Neural cell (in vitro differentiated cells): Measurements from ENCODE around the gene AP3B1. TPM values are rescaled to one million over a fixed set of nuclear protein-coding genes. Genes with fewer than 3 reads are reported as not detected.

Experiments
- H2AFZ ChIP-seq: fragments of 200-600, 300-800 bp; sonication (generic), shearing (Covaris generic); 2 replicates; pipeline ENCODE4 v1.6.0; 2014; ENCODE audit warnings: low read depth, mild to moderate bottlenecking, antibody characterized with exemption, low read length, moderate library complexity
- H3F3A ChIP-seq: fragments of 200-600 bp; shearing (Covaris generic); 2 replicates; pipeline ENCODE4 v1.6.1; 2016; ENCODE audit warnings: mild to moderate bottlenecking, moderate library complexity, mixed read lengths, antibody characterized with exemption, low read length; ENCODE audit not compliant: insufficient read depth, poor library complexity, severe bottlenecking
- H3K27ac ChIP-seq: fragments of 200-600, 300-800 bp; sonication (generic), shearing (Covaris generic); 2 replicates; pipeline ENCODE4 v1.5.1; 2014; ENCODE audit warnings: mild to moderate bottlenecking, low read length, moderate library complexity
- H3K27me3 ChIP-seq: fragments of 300-800, 200-600 bp; sonication (generic), shearing (Covaris generic); 2 replicates; pipeline ENCODE4 v1.6.0; 2014; ENCODE audit warnings: mild to moderate bottlenecking, low read depth, low read length, moderate library complexity; ENCODE audit not compliant: insufficient read depth
- H3K36me3 ChIP-seq: fragments of 300-800, 200-600 bp; sonication (generic), shearing (Covaris generic); 2 replicates; pipeline ENCODE4 v1.5.1; 2014; ENCODE audit warnings: mild to moderate bottlenecking, antibody characterized with exemption, low read length, moderate library complexity; ENCODE audit not compliant: insufficient read depth
- H3K4me2 ChIP-seq: fragments of 300-800, 200-600 bp; sonication (generic), shearing (Covaris generic); 2 replicates; pipeline ENCODE4 v1.6.0; 2014; ENCODE audit warnings: mild to moderate bottlenecking, low read length
- H3K4me3 ChIP-seq: fragments of 300-800, 200-600 bp; sonication (generic), shearing (Covaris generic); 2 replicates; pipeline ENCODE4 v1.5.1; 2014; ENCODE audit warnings: mild to moderate bottlenecking, low read length, moderate library complexity
- H3K79me2 ChIP-seq: fragments of 200-600 bp; shearing (Covaris generic); replicated peaks from 2 replicates; pipeline ENCODE4 v1.6.0; 2014; ENCODE audit warnings: mild to moderate bottlenecking, low read length, moderate library complexity; ENCODE audit not compliant: insufficient read depth
- H3K9ac ChIP-seq: fragments of 300-800, 200-600 bp; sonication (generic), shearing (Covaris generic); 2 replicates; pipeline ENCODE4 v1.6.1; 2016; ENCODE audit warnings: mild to moderate bottlenecking, low read length, mixed read lengths
- H3K9me2 ChIP-seq: fragments of 200-600 bp; shearing (Covaris generic); 2 replicates; pipeline ENCODE4 v1.6.1; 2016; ENCODE audit warnings: mild to moderate bottlenecking, low read length, mixed read lengths; ENCODE audit not compliant: insufficient read depth
- H3K9me3 ChIP-seq: fragments of 200-600, 300-800 bp; sonication (generic), shearing (Covaris generic); 2 replicates; pipeline ENCODE4 v1.6.1; 2016; ENCODE audit warnings: mild to moderate bottlenecking, mixed run types, low read length, moderate library complexity, mixed read lengths
- H4K20me1 ChIP-seq: fragments of 200-600 bp; shearing (Covaris generic); 2 replicates; pipeline ENCODE4 v1.6.1; 2016; ENCODE audit warnings: mild to moderate bottlenecking, mixed run types; ENCODE audit not compliant: insufficient read depth
- CTCF ChIP-seq: fragments of 450-650 bp; IDR thresholded peaks from 2 replicates; pipeline ENCODE4 v1.5.1; 2014; ENCODE audit warnings: antibody characterized with exemption, mild to moderate bottlenecking, moderate library complexity; ENCODE audit not compliant: poor library complexity, severe bottlenecking
- EZH2 ChIP-seq: fragments of 200-600, 300-800 bp; shearing (Covaris generic), sonication (generic); IDR thresholded peaks from 2 replicates; pipeline ENCODE4 v1.6.1; 2014; ENCODE audit warnings: antibody characterized with exemption, low read length, borderline replicate concordance, mild to moderate bottlenecking; ENCODE audit not compliant: insufficient read depth, poor library complexity, severe bottlenecking
- MXI1 ChIP-seq: fragments of 450-650 bp; conservative IDR thresholded peaks from 2 replicates; pipeline ENCODE4 v1.6.1; 2014; ENCODE audit warnings: antibody characterized with exemption, mild to moderate bottlenecking; ENCODE audit not compliant: poor library complexity, severe bottlenecking
- RAD21 ChIP-seq: fragments of 450-650 bp; conservative IDR thresholded peaks from 2 replicates; pipeline ENCODE4 v1.6.1; 2014; ENCODE audit warnings: antibody characterized with exemption, mild to moderate bottlenecking, moderate library complexity
- REST ChIP-seq: IDR thresholded peaks from 2 replicates; pipeline ENCODE4 v1.6.1; 2012; ENCODE audit warnings: borderline replicate concordance
- SMC3 ChIP-seq: fragments of 450-650 bp; conservative IDR thresholded peaks from 2 replicates; pipeline ENCODE4 v1.6.1; 2014; ENCODE audit warnings: antibody characterized with exemption, mild to moderate bottlenecking, moderate library complexity; ENCODE audit not compliant: poor library complexity
- TAF1 ChIP-seq: IDR thresholded peaks from 2 replicates; pipeline ENCODE4 v1.6.1; 2012; ENCODE audit warnings: low read depth
- polyA plus RNA-seq: library from polyadenylated mRNA; depleted of rRNA; stranded (reverse); fragments of >200 nt; gene quantifications from 2 replicates; pipeline ENCODE4 v1.2.3, GENCODE V29; 2014

Gene AP3B1
- polyA plus RNA-seq, 1 donor from 2014 or later: 8.5 TPM

- Histone ChIP-seq H3K27me3 (no peaks in the 10 kb centered on the region), H2AFZ (no peak overlapping the region), H3K79me2 (no peaks in the 10 kb centered on the region), H3K36me3 (no peaks in the 10 kb centered on the region), H4K20me1 (no peaks in the 10 kb centered on the region), H3K9me3 (no peaks in the 10 kb centered on the region), H3K4me3 (no peak overlapping the region), H3F3A (no peaks in the 10 kb centered on the region), H3K4me2 (no peak overlapping the region), H3K9me2 (no peaks in the 10 kb centered on the region), H3K9ac (no peak overlapping the region), H3K27ac (no peak overlapping the region)
- TF ChIP-seq RAD21 (no peak), MXI1 (no peak), REST (no peak), CTCF (no peak), SMC3 (no peak), TAF1 (no peak), EZH2 (no peak)
These were observed 22.7 kb downstream of the AP3B1 start for GRCh38 chr5:78271766-78272165.

- H3K9me2 ChIP-seq: no peaks in the 10 kb centered on the region
- no peak overlapping the region for H3K27ac ChIP-seq
- no peaks in the 10 kb centered on the region for H4K20me1 ChIP-seq
- H2AFZ ChIP-seq: no peak overlapping the region
- TF ChIP-seq TAF1 (no peak), SMC3 (peak; percentile 74), RAD21 (peak; percentile 67), CTCF (peak; percentile 68)
- no peaks in the 10 kb centered on the region for H3F3A ChIP-seq
- no peak overlapping the region for H3K4me3 ChIP-seq
- H3K36me3 ChIP-seq: no peaks in the 10 kb centered on the region
- no peak overlapping the region for H3K9ac ChIP-seq
- no peak overlapping the region for H3K4me2 ChIP-seq
- H3K79me2 ChIP-seq: no peaks in the 10 kb centered on the region
- no peaks in the 10 kb centered on the region for H3K27me3 ChIP-seq
- no peaks in the 10 kb centered on the region for H3K9me3 ChIP-seq
These were observed 25.3 kb downstream of the AP3B1 start for GRCh38 chr5:78269088-78269703.
